K562 (cell line): ENCODE measurements around the gene MTOR.

ENCODE experiments used
- ATF7 ChIP-seq: fragments of 450-650 bp; IDR thresholded peaks from 2 replicates; pipeline ENCODE4 v1.7.1; 2014; ENCODE audit warnings: mild to moderate bottlenecking, moderate library complexity
- ERF ChIP-seq: fragments of 450-650 bp; formaldehyde crosslinking; IDR thresholded peaks from 2 replicates; pipeline ENCODE4 v1.4.0; 2020; ENCODE audit warnings: mild to moderate bottlenecking, mixed read lengths
- HMG20B ChIP-seq: fragments of 250-450 bp; sonication (Bioruptor Pico); IDR thresholded peaks from 2 replicates; pipeline ENCODE4 v1.5.0; 2021; ENCODE audit warnings: mild to moderate bottlenecking
- NFYB ChIP-seq: IDR thresholded peaks from 2 replicates; pipeline ENCODE4 v1.6.1; 2011; ENCODE audit warnings: mild to moderate bottlenecking, moderate library complexity; ENCODE audit not compliant: insufficient read length; ENCODE audit errors: extremely low read depth
- NR2C1 ChIP-seq, 2 experiments: fragments of 450-650 bp; IDR thresholded peaks; 2 replicates each; pipeline ENCODE4 v1.6.1; 2017; ENCODE audit warnings: mild to moderate bottlenecking in 2 of 2, antibody characterized with exemption in 1 of 2, inconsistent platforms in 1 of 2, missing compliant biosample characterization in 1 of 2, missing genetic modification characterization in 1 of 2
- POLR3G ChIP-seq: IDR thresholded peaks from 2 replicates; pipeline ENCODE4 v1.6.1; 2011; ENCODE audit not compliant: insufficient read length, insufficient replicate concordance; ENCODE audit errors: extremely low read depth
- POU5F1 ChIP-seq: fragments of 150-350 bp; IDR thresholded peaks from 2 replicates; pipeline ENCODE4 v1.6.1; 2014; ENCODE audit warnings: borderline replicate concordance, low read length, low read depth, mild to moderate bottlenecking; ENCODE audit not compliant: partially characterized antibody
- RFX5 ChIP-seq: IDR thresholded peaks from 2 replicates; pipeline ENCODE4 v1.6.1; 2011; ENCODE audit warnings: low read depth, mild to moderate bottlenecking, improper control_type of control experiment, low read length
- SP2 ChIP-seq: IDR thresholded peaks from 2 replicates; pipeline ENCODE4 v1.6.1; 2011; ENCODE audit warnings: mild to moderate bottlenecking, low read depth, low read length, moderate library complexity; ENCODE audit not compliant: poor library complexity, severe bottlenecking; ENCODE audit errors: extremely low read depth
- TF ChIP-seq, protein P1 (sequence below): fragments of 250-450 bp; sonication (Bioruptor Pico); IDR thresholded peaks from 2 replicates; pipeline ENCODE4 v1.5.0; 2020; ENCODE audit warnings: mild to moderate bottlenecking
- TF ChIP-seq, protein P2 (sequence below): sonication (generic); formaldehyde crosslinking; IDR thresholded peaks from 2 replicates; pipeline ENCODE4 v1.8.0; 2022; ENCODE audit warnings: mild to moderate bottlenecking, missing genetic modification reagents
- TF ChIP-seq, protein P3 (sequence below), 3 experiments: IDR thresholded peaks in 2 of 3; conservative IDR thresholded peaks in 1 of 3; 2 replicates each; pipeline ENCODE4 v1.5.1; 2011 to 2012; ENCODE audit warnings: low read length in 3 of 3, mild to moderate bottlenecking in 3 of 3, control low read depth in 2 of 3, improper control_type of control experiment in 1 of 3, inconsistent platforms in 1 of 3, low read depth in 1 of 3, mixed read lengths in 1 of 3, moderate library complexity in 1 of 3; ENCODE audit not compliant: insufficient read depth in 2 of 3

DNA sequence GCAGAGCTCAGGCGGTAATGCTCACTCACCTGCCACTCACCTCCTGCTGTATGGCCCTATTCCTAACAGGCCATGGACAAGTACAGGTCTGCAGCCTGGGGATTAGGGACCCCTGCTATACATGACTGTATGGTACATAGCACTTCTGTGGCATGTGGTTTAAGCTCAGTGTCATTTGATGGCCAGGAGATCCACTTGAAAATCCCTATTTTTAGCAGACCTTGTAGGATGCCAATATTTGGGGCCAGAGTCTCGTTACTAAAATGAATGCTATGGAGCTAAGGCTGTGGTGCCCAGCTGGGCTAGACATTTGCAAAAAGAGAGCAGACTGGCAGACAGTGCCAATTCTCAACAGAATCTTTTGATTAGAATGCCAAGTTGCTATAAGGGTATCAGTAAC, 74.9 kb downstream of the MTOR start:
- TF ChIP-seq, protein P1, sequence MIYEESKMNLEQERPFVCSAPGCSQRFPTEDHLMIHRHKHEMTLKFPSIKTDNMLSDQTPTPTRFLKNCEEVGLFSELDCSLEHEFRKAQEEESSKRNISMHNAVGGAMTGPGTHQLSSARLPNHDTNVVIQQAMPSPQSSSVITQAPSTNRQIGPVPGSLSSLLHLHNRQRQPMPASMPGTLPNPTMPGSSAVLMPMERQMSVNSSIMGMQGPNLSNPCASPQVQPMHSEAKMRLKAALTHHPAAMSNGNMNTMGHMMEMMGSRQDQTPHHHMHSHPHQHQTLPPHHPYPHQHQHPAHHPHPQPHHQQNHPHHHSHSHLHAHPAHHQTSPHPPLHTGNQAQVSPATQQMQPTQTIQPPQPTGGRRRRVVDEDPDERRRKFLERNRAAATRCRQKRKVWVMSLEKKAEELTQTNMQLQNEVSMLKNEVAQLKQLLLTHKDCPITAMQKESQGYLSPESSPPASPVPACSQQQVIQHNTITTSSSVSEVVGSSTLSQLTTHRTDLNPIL (CRISPR knock-in tag): no peak
- TF ChIP-seq POLR3G (no peak), ATF7 (no peak), RFX5 (no peak), POU5F1 (no peak), ERF (no peak), NFYB (no peak), HMG20B (CRISPR knock-in tag) (no peak), NR2C1 (IDR thresholded peaks at IDR 0.05) (no peak), NR2C1 (tag; IDR thresholded peaks at IDR 0.05) (no peak), SP2 (no peak)
- TF ChIP-seq, protein P2, sequence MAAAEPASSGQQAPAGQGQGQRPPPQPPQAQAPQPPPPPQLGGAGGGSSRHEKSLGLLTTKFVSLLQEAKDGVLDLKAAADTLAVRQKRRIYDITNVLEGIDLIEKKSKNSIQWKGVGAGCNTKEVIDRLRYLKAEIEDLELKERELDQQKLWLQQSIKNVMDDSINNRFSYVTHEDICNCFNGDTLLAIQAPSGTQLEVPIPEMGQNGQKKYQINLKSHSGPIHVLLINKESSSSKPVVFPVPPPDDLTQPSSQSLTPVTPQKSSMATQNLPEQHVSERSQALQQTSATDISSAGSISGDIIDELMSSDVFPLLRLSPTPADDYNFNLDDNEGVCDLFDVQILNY (CRISPR knock-in tag): no peak
- TF ChIP-seq, protein P3, sequence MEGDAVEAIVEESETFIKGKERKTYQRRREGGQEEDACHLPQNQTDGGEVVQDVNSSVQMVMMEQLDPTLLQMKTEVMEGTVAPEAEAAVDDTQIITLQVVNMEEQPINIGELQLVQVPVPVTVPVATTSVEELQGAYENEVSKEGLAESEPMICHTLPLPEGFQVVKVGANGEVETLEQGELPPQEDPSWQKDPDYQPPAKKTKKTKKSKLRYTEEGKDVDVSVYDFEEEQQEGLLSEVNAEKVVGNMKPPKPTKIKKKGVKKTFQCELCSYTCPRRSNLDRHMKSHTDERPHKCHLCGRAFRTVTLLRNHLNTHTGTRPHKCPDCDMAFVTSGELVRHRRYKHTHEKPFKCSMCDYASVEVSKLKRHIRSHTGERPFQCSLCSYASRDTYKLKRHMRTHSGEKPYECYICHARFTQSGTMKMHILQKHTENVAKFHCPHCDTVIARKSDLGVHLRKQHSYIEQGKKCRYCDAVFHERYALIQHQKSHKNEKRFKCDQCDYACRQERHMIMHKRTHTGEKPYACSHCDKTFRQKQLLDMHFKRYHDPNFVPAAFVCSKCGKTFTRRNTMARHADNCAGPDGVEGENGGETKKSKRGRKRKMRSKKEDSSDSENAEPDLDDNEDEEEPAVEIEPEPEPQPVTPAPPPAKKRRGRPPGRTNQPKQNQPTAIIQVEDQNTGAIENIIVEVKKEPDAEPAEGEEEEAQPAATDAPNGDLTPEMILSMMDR (IDR thresholded peaks at IDR 0.05 in 2 of 3, conservative IDR thresholded peaks at IDR 0.05 in 1 of 3; ENCODE audit: insufficient read depth in 2 of 3, low read depth in 1 of 3, low read length in 3 of 3): no peak
